WTC11 (cell line): ENCODE results near the gene LRMDA. TPM values are rescaled to one million over a fixed set of nuclear protein-coding genes. Genes with fewer than 3 reads are reported as not detected.

ENCODE experiments used
- ATAC-seq: fragments of 200-7000 bp; cut with Tn5 transposase; 2 replicates; pipeline ENCODE4 v1.10.0; 2021; ENCODE audit warnings: mild to moderate bottlenecking, moderate library complexity
- CTCF ChIA-PET: fragments of 300-600 bp; sonication (Branson Sonifier 250); formaldehyde crosslinking; loops from one replicate; lab custom pipeline; 2021; ENCODE audit warnings: antibody characterized with exemption; lab: Charles Lee
- POLR2A ChIA-PET: fragments of 350-600 bp; sonication (Branson Sonifier 250); formaldehyde crosslinking; loops from one replicate; lab custom pipeline; 2021; ENCODE audit warnings: antibody characterized with exemption; lab: Charles Lee
- DNase-seq: peaks from one replicate; pipeline ENCODE4 v3.0.0; 2021; ENCODE audit warnings: low spot score
- H3K27ac Mint-ChIP-seq: 2 replicates; pipeline ENCODE4 v1.8.0; 2021; ENCODE audit warnings: mixed read lengths
- H3K27me3 Mint-ChIP-seq: 2 replicates; pipeline ENCODE4 v1.8.0; 2021; ENCODE audit warnings: low read depth, mild to moderate bottlenecking, moderate library complexity, mixed read lengths
- H3K36me3 Mint-ChIP-seq: 2 replicates; pipeline ENCODE4 v1.8.0; 2021; ENCODE audit warnings: mixed read lengths
- H3K4me1 Mint-ChIP-seq: 2 replicates; pipeline ENCODE4 v1.8.0; 2022; ENCODE audit warnings: mixed read lengths
- H3K4me3 Mint-ChIP-seq: 2 replicates; pipeline ENCODE4 v1.8.0; 2021; ENCODE audit warnings: mild to moderate bottlenecking, moderate library complexity, mixed read lengths
- H3K9me3 Mint-ChIP-seq: 2 replicates; pipeline ENCODE4 v1.8.0; 2021; ENCODE audit warnings: mixed read lengths
- ATF1 ChIP-seq: sonication (generic); formaldehyde crosslinking; IDR thresholded peaks from 2 replicates; pipeline ENCODE4 v1.8.1; 2023; ENCODE audit warnings: mild to moderate bottlenecking, moderate library complexity, missing genetic modification reagents
- CREB1 ChIP-seq: sonication (generic); formaldehyde crosslinking; IDR thresholded peaks from 2 replicates; pipeline ENCODE4 v1.8.0; 2023; ENCODE audit warnings: mild to moderate bottlenecking, missing genetic modification reagents
- CREM ChIP-seq: sonication (generic); formaldehyde crosslinking; IDR thresholded peaks from 2 replicates; pipeline ENCODE4 v1.8.1; 2022; ENCODE audit warnings: mild to moderate bottlenecking, missing genetic modification reagents, moderate library complexity
- E2F5 ChIP-seq: sonication (generic); formaldehyde crosslinking; IDR thresholded peaks from 2 replicates; pipeline ENCODE4 v1.8.1; 2022; ENCODE audit warnings: mild to moderate bottlenecking, moderate library complexity, missing genetic modification reagents
- HMGA2 ChIP-seq: fragments of 250-450 bp; sonication (Bioruptor Pico); IDR thresholded peaks from 2 replicates; pipeline ENCODE4 v1.4.0; 2021; ENCODE audit warnings: mild to moderate bottlenecking, moderate library complexity
- JUN ChIP-seq: sonication (generic); formaldehyde crosslinking; IDR thresholded peaks from 2 replicates; pipeline ENCODE4 v1.8.0; 2023; ENCODE audit warnings: mild to moderate bottlenecking, missing genetic modification reagents
- MAX ChIP-seq: sonication (generic); formaldehyde crosslinking; IDR thresholded peaks from 2 replicates; pipeline ENCODE4 v1.8.0; 2022; ENCODE audit warnings: mild to moderate bottlenecking, missing genetic modification reagents
- MXD4 ChIP-seq: fragments of 250-450 bp; sonication (Bioruptor Pico); IDR thresholded peaks from 2 replicates; pipeline ENCODE4 v1.8.0; 2021; ENCODE audit warnings: mild to moderate bottlenecking, moderate library complexity, borderline replicate concordance
- NFE2L1 ChIP-seq: sonication (generic); formaldehyde crosslinking; IDR thresholded peaks from 2 replicates; pipeline ENCODE4 v1.8.1; 2023; ENCODE audit warnings: missing genetic modification reagents
- NR2C2 ChIP-seq: sonication (generic); formaldehyde crosslinking; IDR thresholded peaks from 2 replicates; pipeline ENCODE4 v1.8.0; 2022; ENCODE audit warnings: mild to moderate bottlenecking, missing genetic modification reagents
- OVOL2 ChIP-seq: fragments of 250-450 bp; sonication (Bioruptor Pico); IDR thresholded peaks from 2 replicates; pipeline ENCODE4 v1.9.0; 2021; ENCODE audit warnings: mild to moderate bottlenecking, borderline replicate concordance
- STAT6 ChIP-seq: sonication (generic); formaldehyde crosslinking; conservative IDR thresholded peaks from 2 replicates; pipeline ENCODE4 v1.8.1; 2023; ENCODE audit warnings: mild to moderate bottlenecking, low read depth, missing genetic modification reagents, moderate library complexity
- TP53 ChIP-seq: sonication (generic); formaldehyde crosslinking; IDR thresholded peaks from 2 replicates; pipeline ENCODE4 v1.8.1; 2023; ENCODE audit warnings: mild to moderate bottlenecking, missing genetic modification reagents
- USF1 ChIP-seq: sonication (generic); formaldehyde crosslinking; IDR thresholded peaks from 2 replicates; pipeline ENCODE4 v1.8.0; 2022; ENCODE audit warnings: mild to moderate bottlenecking, missing genetic modification reagents
- ZBTB43 ChIP-seq: sonication (generic); formaldehyde crosslinking; IDR thresholded peaks from 2 replicates; pipeline ENCODE4 v1.8.1; 2023; ENCODE audit warnings: mild to moderate bottlenecking, missing genetic modification reagents
- ZNF396 ChIP-seq: fragments of 250-450 bp; sonication (Bioruptor Pico); IDR thresholded peaks from 2 replicates; pipeline ENCODE4 v1.8.0; 2021; ENCODE audit warnings: mild to moderate bottlenecking, moderate library complexity, borderline replicate concordance
- ZNF512 ChIP-seq: sonication (generic); formaldehyde crosslinking; IDR thresholded peaks from 2 replicates; pipeline ENCODE4 v1.8.1; 2022; ENCODE audit warnings: missing genetic modification reagents, borderline replicate concordance
- total RNA-seq: library from RNA; stranded (reverse); gene quantifications from 3 replicates; pipeline ENCODE4 v1.2.3, GENCODE V29; 2021
- TF ChIP-seq, protein P1 (sequence below): sonication (generic); formaldehyde crosslinking; IDR thresholded peaks from 2 replicates; pipeline ENCODE4 v1.8.1; 2022; ENCODE audit warnings: mild to moderate bottlenecking, missing genetic modification reagents, moderate library complexity, borderline replicate concordance
- TF ChIP-seq, protein P2 (sequence below): fragments of 250-450 bp; sonication (Bioruptor Pico); IDR thresholded peaks from 2 replicates; pipeline ENCODE4 v1.9.0; 2021; ENCODE audit warnings: mild to moderate bottlenecking
- TF ChIP-seq, protein P3 (sequence below): sonication (generic); formaldehyde crosslinking; IDR thresholded peaks from 2 replicates; pipeline ENCODE4 v1.8.1; 2023; ENCODE audit warnings: mild to moderate bottlenecking, missing genetic modification reagents, moderate library complexity
- TF ChIP-seq, protein P4 (sequence below): sonication (generic); formaldehyde crosslinking; IDR thresholded peaks from 2 replicates; pipeline ENCODE4 v1.8.0; 2022; ENCODE audit warnings: missing genetic modification reagents
- TF ChIP-seq, protein P5 (sequence below): sonication (generic); formaldehyde crosslinking; IDR thresholded peaks from 2 replicates; pipeline ENCODE4 v1.8.0; 2022; ENCODE audit warnings: mild to moderate bottlenecking, missing genetic modification reagents

LRMDA gene
- total RNA-seq, 1 experiment from 2014 or later = 0.92 TPM

DNA sequence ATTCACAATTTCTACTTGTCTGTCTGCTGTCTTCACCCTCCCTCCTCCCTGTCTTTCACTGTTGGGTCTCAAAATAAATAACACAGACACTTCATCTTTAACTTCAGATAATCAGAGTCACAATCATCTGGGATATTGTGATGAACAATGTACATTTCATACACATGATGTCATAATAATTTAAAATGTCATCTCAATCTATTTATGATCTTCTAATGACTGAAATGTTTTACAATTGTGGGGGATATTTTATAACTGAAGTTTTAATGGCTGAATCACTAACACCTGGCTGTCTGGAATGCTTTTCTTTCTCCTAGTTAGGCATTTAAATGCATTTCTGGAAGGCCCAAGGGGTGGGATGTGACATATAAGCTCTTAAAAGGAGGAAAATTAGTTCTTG lies 859.8 kb downstream of the LRMDA start (continued):
- TF ChIP-seq STAT6 = no peak
- TF ChIP-seq NR2C2 = no peak
- no peak for TF ChIP-seq OVOL2 (CRISPR knock-in tag)
- TF ChIP-seq, protein P1, sequence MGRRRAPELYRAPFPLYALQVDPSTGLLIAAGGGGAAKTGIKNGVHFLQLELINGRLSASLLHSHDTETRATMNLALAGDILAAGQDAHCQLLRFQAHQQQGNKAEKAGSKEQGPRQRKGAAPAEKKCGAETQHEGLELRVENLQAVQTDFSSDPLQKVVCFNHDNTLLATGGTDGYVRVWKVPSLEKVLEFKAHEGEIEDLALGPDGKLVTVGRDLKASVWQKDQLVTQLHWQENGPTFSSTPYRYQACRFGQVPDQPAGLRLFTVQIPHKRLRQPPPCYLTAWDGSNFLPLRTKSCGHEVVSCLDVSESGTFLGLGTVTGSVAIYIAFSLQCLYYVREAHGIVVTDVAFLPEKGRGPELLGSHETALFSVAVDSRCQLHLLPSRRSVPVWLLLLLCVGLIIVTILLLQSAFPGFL (CRISPR knock-in tag) = no peak
- TF ChIP-seq E2F5 (CRISPR knock-in tag) = no peak
- no peak for TF ChIP-seq MAX
- TF ChIP-seq JUN (CRISPR knock-in tag) = no peak
- no peak for TF ChIP-seq ZNF512
- no peak for TF ChIP-seq MXD4
- no peak for TF ChIP-seq HMGA2
- TF ChIP-seq ATF1 = no peak

- CTCF ChIA-PET = no interaction called here
- H3K4me1 Mint-ChIP-seq = peaks cover 3% of the 10 kb centered on the region
Measured at GRCh38 chr10:76291885-76292284, 860.5 kb downstream of the LRMDA start.

More at GRCh38 chr10:76291885-76292284, 860.5 kb downstream of the LRMDA start:
- TF ChIP-seq, protein P2, sequence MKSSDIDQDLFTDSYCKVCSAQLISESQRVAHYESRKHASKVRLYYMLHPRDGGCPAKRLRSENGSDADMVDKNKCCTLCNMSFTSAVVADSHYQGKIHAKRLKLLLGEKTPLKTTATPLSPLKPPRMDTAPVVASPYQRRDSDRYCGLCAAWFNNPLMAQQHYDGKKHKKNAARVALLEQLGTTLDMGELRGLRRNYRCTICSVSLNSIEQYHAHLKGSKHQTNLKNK (CRISPR knock-in tag) = no peak
- TF ChIP-seq, protein P3, sequence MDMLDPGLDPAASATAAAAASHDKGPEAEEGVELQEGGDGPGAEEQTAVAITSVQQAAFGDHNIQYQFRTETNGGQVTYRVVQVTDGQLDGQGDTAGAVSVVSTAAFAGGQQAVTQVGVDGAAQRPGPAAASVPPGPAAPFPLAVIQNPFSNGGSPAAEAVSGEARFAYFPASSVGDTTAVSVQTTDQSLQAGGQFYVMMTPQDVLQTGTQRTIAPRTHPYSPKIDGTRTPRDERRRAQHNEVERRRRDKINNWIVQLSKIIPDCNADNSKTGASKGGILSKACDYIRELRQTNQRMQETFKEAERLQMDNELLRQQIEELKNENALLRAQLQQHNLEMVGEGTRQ (CRISPR knock-in tag) = no peak
- TF ChIP-seq NR2C2 = no peak
- TF ChIP-seq CREB1 (CRISPR knock-in tag) = no peak
- TF ChIP-seq NFE2L1 (CRISPR knock-in tag) = no peak
- TF ChIP-seq ZNF396 (CRISPR knock-in tag) = no peak
- TF ChIP-seq ZBTB43 (CRISPR knock-in tag) = no peak
- no peak for TF ChIP-seq CREM (CRISPR knock-in tag)
- TF ChIP-seq, protein P4, sequence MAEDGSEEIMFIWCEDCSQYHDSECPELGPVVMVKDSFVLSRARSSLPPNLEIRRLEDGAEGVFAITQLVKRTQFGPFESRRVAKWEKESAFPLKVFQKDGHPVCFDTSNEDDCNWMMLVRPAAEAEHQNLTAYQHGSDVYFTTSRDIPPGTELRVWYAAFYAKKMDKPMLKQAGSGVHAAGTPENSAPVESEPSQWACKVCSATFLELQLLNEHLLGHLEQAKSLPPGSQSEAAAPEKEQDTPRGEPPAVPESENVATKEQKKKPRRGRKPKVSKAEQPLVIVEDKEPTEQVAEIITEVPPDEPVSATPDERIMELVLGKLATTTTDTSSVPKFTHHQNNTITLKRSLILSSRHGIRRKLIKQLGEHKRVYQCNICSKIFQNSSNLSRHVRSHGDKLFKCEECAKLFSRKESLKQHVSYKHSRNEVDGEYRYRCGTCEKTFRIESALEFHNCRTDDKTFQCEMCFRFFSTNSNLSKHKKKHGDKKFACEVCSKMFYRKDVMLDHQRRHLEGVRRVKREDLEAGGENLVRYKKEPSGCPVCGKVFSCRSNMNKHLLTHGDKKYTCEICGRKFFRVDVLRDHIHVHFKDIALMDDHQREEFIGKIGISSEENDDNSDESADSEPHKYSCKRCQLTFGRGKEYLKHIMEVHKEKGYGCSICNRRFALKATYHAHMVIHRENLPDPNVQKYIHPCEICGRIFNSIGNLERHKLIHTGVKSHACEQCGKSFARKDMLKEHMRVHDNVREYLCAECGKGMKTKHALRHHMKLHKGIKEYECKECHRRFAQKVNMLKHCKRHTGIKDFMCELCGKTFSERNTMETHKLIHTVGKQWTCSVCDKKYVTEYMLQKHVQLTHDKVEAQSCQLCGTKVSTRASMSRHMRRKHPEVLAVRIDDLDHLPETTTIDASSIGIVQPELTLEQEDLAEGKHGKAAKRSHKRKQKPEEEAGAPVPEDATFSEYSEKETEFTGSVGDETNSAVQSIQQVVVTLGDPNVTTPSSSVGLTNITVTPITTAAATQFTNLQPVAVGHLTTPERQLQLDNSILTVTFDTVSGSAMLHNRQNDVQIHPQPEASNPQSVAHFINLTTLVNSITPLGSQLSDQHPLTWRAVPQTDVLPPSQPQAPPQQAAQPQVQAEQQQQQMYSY (CRISPR knock-in tag) = no peak
- TF ChIP-seq TP53 (CRISPR knock-in tag) = no peak
- TF ChIP-seq, protein P5, sequence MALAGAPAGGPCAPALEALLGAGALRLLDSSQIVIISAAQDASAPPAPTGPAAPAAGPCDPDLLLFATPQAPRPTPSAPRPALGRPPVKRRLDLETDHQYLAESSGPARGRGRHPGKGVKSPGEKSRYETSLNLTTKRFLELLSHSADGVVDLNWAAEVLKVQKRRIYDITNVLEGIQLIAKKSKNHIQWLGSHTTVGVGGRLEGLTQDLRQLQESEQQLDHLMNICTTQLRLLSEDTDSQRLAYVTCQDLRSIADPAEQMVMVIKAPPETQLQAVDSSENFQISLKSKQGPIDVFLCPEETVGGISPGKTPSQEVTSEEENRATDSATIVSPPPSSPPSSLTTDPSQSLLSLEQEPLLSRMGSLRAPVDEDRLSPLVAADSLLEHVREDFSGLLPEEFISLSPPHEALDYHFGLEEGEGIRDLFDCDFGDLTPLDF (CRISPR knock-in tag) = no peak
- no peak for TF ChIP-seq USF1 (CRISPR knock-in tag)
- H3K9me3 Mint-ChIP-seq = no peaks in the 10 kb centered on the region
- no peak overlapping the region for H3K27ac Mint-ChIP-seq
- H3K27me3 Mint-ChIP-seq = peaks cover 2% of the 10 kb centered on the region; the same call in 1 of the 2 replicates
- no peak for ATAC-seq
- H3K4me3 Mint-ChIP-seq = no peak overlapping the region
- no peaks in the 10 kb centered on the region for H3K36me3 Mint-ChIP-seq
- DNase-seq = no peak
- POLR2A ChIA-PET = no interaction called here
